ENCODE data around the gene CDKN2B.
A peak's percentile ranks its signal among the peaks of the same experiment; 100 is the strongest.

The CDKN2B gene

DNA sequence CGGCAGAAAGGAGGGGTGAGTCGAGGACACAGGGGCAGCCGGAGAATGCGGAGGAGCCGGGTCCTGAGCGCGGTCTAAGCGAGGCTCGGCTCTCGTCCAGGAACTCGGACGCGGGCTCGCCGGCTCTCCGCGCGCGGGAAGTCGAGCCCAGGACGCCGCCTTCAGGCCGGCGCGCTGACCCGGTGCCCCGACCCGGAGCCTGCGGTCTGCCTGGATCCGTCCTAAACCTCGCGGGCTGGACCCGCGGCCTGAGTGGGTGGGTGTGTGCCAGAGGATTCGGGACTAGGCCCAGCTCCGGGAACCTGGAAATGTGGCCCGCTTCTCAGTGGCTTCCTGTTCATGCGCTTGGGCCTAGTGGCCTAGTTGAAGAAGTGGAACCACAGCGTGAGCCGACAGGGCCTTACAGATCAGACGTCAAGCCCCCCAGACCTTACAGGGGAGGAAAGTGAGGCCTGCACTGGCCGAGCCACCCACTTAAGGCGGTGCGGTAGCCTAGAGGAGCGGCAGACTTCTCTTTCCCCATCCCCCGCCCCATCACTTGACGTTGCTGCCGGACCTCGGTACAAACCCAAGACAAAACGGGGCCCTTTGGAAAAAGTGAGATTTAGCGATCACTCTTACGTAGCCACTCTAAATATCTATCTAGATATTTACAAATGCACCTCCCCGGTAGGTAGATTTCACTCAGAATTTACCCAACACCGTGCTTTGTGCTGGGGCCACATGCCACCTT, 13.3 kb downstream of the CDKN2B start (continued):
- TF ChIP-seq, protein P1, sequence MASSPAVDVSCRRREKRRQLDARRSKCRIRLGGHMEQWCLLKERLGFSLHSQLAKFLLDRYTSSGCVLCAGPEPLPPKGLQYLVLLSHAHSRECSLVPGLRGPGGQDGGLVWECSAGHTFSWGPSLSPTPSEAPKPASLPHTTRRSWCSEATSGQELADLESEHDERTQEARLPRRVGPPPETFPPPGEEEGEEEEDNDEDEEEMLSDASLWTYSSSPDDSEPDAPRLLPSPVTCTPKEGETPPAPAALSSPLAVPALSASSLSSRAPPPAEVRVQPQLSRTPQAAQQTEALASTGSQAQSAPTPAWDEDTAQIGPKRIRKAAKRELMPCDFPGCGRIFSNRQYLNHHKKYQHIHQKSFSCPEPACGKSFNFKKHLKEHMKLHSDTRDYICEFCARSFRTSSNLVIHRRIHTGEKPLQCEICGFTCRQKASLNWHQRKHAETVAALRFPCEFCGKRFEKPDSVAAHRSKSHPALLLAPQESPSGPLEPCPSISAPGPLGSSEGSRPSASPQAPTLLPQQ (tag by site-specific recombination; IDR thresholded peaks at IDR 0.05): peak; percentile 30; the same call in 1 of the 2 replicates
- TF ChIP-seq ZNF19 (tag by site-specific recombination; IDR thresholded peaks at IDR 0.05; ENCODE audit: low read depth): no peak
- TF ChIP-seq YY1 (tag by site-specific recombination; IDR thresholded peaks at IDR 0.05): no peak
- TF ChIP-seq, protein P2, sequence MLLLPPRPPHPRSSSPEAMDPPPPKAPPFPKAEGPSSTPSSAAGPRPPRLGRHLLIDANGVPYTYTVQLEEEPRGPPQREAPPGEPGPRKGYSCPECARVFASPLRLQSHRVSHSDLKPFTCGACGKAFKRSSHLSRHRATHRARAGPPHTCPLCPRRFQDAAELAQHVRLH (tag by site-specific recombination; IDR thresholded peaks at IDR 0.05): no peak
- TF ChIP-seq ZNF48 (tag by site-specific recombination; IDR thresholded peaks at IDR 0.05): no peak
- TF ChIP-seq ZNF792 (tag by site-specific recombination; IDR thresholded peaks at IDR 0.05): no peak
- TF ChIP-seq ZNF138 (tag by site-specific recombination; IDR thresholded peaks at IDR 0.05; ENCODE audit: borderline replicate concordance): no peak
- TF ChIP-seq ZNF404 (tag by site-specific recombination; IDR thresholded peaks at IDR 0.05): no peak
- peak; percentile 48; the same call in 1 of the 2 replicates for TF ChIP-seq KLF9 (tag by site-specific recombination; IDR thresholded peaks at IDR 0.05; ENCODE audit: low read depth)
- TF ChIP-seq ZBTB17 (tag by site-specific recombination; IDR thresholded peaks at IDR 0.05): peak; percentile 41; the same call in 1 of the 2 replicates
- no peak for TF ChIP-seq ZNF423 (tag by site-specific recombination; IDR thresholded peaks at IDR 0.05)
- no peak for TF ChIP-seq ZNF473 (tag by site-specific recombination; IDR thresholded peaks at IDR 0.05)
- TF ChIP-seq, protein P3, sequence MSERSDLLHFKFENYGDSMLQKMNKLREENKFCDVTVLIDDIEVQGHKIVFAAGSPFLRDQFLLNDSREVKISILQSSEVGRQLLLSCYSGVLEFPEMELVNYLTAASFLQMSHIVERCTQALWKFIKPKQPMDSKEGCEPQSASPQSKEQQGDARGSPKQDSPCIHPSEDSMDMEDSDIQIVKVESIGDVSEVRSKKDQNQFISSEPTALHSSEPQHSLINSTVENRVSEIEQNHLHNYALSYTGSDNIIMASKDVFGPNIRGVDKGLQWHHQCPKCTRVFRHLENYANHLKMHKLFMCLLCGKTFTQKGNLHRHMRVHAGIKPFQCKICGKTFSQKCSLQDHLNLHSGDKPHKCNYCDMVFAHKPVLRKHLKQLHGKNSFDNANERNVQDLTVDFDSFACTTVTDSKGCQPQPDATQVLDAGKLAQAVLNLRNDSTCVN (tag by site-specific recombination; optimal IDR thresholded peaks at IDR 0.05): peak; percentile 86
- no peak for TF ChIP-seq ZNF2 (tag by site-specific recombination; IDR thresholded peaks at IDR 0.05)
- TF ChIP-seq ZNF16 (tag by site-specific recombination; IDR thresholded peaks at IDR 0.05; ENCODE audit: low read depth): no peak
- peak; percentile 67; the same call in 1 of the 2 replicates for TF ChIP-seq ZNF610 (tag by site-specific recombination; IDR thresholded peaks at IDR 0.05; ENCODE audit: borderline replicate concordance)
- no peak for TF ChIP-seq ZFP41 (tag by site-specific recombination; IDR thresholded peaks at IDR 0.05; ENCODE audit: borderline replicate concordance)
- TF ChIP-seq ZNF114 (tag by site-specific recombination; IDR thresholded peaks at IDR 0.05): no peak
- 0 out of 2 replicates have a peak, but pooled peaks have one; percentile 14 for TF ChIP-seq ZNF660 (tag by site-specific recombination; IDR thresholded peaks at IDR 0.05)
- TF ChIP-seq ZNF133 (tag by site-specific recombination; IDR thresholded peaks at IDR 0.05): no peak
- TF ChIP-seq, protein P4, sequence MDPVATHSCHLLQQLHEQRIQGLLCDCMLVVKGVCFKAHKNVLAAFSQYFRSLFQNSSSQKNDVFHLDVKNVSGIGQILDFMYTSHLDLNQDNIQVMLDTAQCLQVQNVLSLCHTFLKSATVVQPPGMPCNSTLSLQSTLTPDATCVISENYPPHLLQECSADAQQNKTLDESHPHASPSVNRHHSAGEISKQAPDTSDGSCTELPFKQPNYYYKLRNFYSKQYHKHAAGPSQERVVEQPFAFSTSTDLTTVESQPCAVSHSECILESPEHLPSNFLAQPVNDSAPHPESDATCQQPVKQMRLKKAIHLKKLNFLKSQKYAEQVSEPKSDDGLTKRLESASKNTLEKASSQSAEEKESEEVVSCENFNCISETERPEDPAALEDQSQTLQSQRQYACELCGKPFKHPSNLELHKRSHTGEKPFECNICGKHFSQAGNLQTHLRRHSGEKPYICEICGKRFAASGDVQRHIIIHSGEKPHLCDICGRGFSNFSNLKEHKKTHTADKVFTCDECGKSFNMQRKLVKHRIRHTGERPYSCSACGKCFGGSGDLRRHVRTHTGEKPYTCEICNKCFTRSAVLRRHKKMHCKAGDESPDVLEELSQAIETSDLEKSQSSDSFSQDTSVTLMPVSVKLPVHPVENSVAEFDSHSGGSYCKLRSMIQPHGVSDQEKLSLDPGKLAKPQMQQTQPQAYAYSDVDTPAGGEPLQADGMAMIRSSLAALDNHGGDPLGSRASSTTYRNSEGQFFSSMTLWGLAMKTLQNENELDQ (tag by site-specific recombination; IDR thresholded peaks at IDR 0.05; ENCODE audit: low read depth): no peak
- TF ChIP-seq, protein P5, sequence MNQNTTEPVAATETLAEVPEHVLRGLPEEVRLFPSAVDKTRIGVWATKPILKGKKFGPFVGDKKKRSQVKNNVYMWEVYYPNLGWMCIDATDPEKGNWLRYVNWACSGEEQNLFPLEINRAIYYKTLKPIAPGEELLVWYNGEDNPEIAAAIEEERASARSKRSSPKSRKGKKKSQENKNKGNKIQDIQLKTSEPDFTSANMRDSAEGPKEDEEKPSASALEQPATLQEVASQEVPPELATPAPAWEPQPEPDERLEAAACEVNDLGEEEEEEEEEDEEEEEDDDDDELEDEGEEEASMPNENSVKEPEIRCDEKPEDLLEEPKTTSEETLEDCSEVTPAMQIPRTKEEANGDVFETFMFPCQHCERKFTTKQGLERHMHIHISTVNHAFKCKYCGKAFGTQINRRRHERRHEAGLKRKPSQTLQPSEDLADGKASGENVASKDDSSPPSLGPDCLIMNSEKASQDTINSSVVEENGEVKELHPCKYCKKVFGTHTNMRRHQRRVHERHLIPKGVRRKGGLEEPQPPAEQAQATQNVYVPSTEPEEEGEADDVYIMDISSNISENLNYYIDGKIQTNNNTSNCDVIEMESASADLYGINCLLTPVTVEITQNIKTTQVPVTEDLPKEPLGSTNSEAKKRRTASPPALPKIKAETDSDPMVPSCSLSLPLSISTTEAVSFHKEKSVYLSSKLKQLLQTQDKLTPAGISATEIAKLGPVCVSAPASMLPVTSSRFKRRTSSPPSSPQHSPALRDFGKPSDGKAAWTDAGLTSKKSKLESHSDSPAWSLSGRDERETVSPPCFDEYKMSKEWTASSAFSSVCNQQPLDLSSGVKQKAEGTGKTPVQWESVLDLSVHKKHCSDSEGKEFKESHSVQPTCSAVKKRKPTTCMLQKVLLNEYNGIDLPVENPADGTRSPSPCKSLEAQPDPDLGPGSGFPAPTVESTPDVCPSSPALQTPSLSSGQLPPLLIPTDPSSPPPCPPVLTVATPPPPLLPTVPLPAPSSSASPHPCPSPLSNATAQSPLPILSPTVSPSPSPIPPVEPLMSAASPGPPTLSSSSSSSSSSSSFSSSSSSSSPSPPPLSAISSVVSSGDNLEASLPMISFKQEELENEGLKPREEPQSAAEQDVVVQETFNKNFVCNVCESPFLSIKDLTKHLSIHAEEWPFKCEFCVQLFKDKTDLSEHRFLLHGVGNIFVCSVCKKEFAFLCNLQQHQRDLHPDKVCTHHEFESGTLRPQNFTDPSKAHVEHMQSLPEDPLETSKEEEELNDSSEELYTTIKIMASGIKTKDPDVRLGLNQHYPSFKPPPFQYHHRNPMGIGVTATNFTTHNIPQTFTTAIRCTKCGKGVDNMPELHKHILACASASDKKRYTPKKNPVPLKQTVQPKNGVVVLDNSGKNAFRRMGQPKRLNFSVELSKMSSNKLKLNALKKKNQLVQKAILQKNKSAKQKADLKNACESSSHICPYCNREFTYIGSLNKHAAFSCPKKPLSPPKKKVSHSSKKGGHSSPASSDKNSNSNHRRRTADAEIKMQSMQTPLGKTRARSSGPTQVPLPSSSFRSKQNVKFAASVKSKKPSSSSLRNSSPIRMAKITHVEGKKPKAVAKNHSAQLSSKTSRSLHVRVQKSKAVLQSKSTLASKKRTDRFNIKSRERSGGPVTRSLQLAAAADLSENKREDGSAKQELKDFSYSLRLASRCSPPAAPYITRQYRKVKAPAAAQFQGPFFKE (tag by site-specific recombination; IDR thresholded peaks at IDR 0.05; ENCODE audit: borderline replicate concordance): no peak
- peak; percentile 50; the same call in 1 of the 2 replicates for TF ChIP-seq ZNF501 (tag by site-specific recombination; IDR thresholded peaks at IDR 0.05)
- peak; percentile 51; the same call in 1 of the 2 replicates for TF ChIP-seq MEIS1 (CRISPR knock-in tag; IDR thresholded peaks at IDR 0.05; ENCODE audit: borderline replicate concordance)
- TF ChIP-seq ZNF561 (tag by site-specific recombination; IDR thresholded peaks at IDR 0.05; ENCODE audit: borderline replicate concordance): no peak
- no peak for TF ChIP-seq ZNF394 (tag by site-specific recombination; IDR thresholded peaks at IDR 0.05; ENCODE audit: borderline replicate concordance)
- TF ChIP-seq SP2 (tag by site-specific recombination; IDR thresholded peaks at IDR 0.05): peak; percentile 42; the same call in 1 of the 2 replicates
- no peak for TF ChIP-seq YY2 (tag by site-specific recombination; IDR thresholded peaks at IDR 0.05)
- no peak for TF ChIP-seq ZFP69B (tag by site-specific recombination; IDR thresholded peaks at IDR 0.05)
